Measurements from ENCODE around the gene OR13G1. TPM values are rescaled to one million over a fixed set of nuclear protein-coding genes. Genes with fewer than 3 reads are reported as not detected.

OR13G1 gene
- total RNA-seq, 1 donor from 2014 or later: not detected

DNA sequence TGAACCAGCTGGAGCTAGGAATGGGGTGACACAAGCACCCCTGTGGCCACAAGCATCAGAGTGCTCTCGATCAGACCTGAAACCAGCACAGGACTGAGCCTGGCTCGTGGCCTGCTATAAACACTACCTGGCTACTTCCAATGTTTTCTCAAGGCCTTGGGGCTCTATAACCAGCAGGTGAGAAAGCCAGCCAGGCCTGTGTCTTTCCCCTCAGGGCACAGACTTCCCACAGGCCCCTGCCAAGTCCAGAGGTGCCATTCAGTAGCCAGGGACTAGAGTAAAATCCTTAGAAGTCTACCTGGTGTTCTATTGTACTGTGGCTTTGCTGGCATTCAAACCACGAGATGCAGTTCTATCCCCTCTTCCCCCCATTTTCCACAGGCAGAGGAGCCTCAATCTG is 51.6 kb downstream of the OR13G1 start:
- DNase-seq (ENCODE audit: low spot score in 2 of 2): no peak
- Histone ChIP-seq H3K36me3 (no peaks in the 10 kb centered on the region), H3K4me3 (no peak overlapping the region), H3K27ac (no peak overlapping the region), H3K27me3 (no peaks in the 10 kb centered on the region), H3K4me1 (no peaks in the 10 kb centered on the region), H3K9me3 (no peaks in the 10 kb centered on the region)
- TF ChIP-seq, protein P1, sequence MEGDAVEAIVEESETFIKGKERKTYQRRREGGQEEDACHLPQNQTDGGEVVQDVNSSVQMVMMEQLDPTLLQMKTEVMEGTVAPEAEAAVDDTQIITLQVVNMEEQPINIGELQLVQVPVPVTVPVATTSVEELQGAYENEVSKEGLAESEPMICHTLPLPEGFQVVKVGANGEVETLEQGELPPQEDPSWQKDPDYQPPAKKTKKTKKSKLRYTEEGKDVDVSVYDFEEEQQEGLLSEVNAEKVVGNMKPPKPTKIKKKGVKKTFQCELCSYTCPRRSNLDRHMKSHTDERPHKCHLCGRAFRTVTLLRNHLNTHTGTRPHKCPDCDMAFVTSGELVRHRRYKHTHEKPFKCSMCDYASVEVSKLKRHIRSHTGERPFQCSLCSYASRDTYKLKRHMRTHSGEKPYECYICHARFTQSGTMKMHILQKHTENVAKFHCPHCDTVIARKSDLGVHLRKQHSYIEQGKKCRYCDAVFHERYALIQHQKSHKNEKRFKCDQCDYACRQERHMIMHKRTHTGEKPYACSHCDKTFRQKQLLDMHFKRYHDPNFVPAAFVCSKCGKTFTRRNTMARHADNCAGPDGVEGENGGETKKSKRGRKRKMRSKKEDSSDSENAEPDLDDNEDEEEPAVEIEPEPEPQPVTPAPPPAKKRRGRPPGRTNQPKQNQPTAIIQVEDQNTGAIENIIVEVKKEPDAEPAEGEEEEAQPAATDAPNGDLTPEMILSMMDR (IDR thresholded peaks at IDR 0.05): no peak
- intact Hi-C loops (cut with DNase I): no loop called here

Other genes with a start within 250 kb of the OR13G1 start
- not detected for gene OR2B11, start 221.6 kb downstream of the OR13G1 start, total RNA-seq
- not detected for gene OR2C3, start 143.3 kb downstream of the OR13G1 start, total RNA-seq
- not detected for gene GCSAML, start 130.6 kb downstream of the OR13G1 start, total RNA-seq
- not detected for gene OR2G2, start 91.4 kb downstream of the OR13G1 start, total RNA-seq
- not detected for gene OR2G3, start 74.2 kb downstream of the OR13G1 start, total RNA-seq
- gene OR6F1, start 36.9 kb upstream of the OR13G1 start, total RNA-seq: not detected
- not detected for gene OR14K1, start 58.9 kb upstream of the OR13G1 start, total RNA-seq
- gene OR14A2, start 68.4 kb upstream of the OR13G1 start, total RNA-seq: not detected
- gene OR1C1, start 80.8 kb upstream of the OR13G1 start, total RNA-seq: not detected
- not detected for gene OR14A16, start 144.4 kb upstream of the OR13G1 start, total RNA-seq
- not detected for gene OR11L1, start 162.2 kb upstream of the OR13G1 start, total RNA-seq
- gene TRIM58, start 177.4 kb upstream of the OR13G1 start, total RNA-seq: 0.53 TPM
- gene OR2W3, start 215.8 kb upstream of the OR13G1 start, total RNA-seq: not detected
- gene OR2T8, start 240.5 kb upstream of the OR13G1 start, total RNA-seq: not detected
- not detected for gene OR2AJ1, start 245.2 kb upstream of the OR13G1 start, total RNA-seq